GM12864 (cell line): ENCODE measurements around the gene STUB1.

Experiments
- DNase-seq: peaks from one replicate; pipeline ENCODE4 v3.0.0-alpha.2; 2011; ENCODE audit warnings: low read depth
- H3K4me3 ChIP-seq: 2 replicates; pipeline ENCODE4 v1.5.1; 2011; ENCODE audit warnings: mild to moderate bottlenecking, low read depth, low read length, control low read depth
- CTCF ChIP-seq: IDR thresholded peaks from 2 replicates; pipeline ENCODE4 v1.5.1; 2011; ENCODE audit warnings: low read depth, mild to moderate bottlenecking, moderate library complexity, low read length, control low read depth, inconsistent platforms; ENCODE audit errors: missing control alignments

STUB1 gene

GRCh38 chr16:725463-726187 lies 45.4 kb downstream of the STUB1 start:
- TF ChIP-seq CTCF = no peak
- DNase-seq = no peak
- no peak overlapping the region for H3K4me3 ChIP-seq

DNA sequence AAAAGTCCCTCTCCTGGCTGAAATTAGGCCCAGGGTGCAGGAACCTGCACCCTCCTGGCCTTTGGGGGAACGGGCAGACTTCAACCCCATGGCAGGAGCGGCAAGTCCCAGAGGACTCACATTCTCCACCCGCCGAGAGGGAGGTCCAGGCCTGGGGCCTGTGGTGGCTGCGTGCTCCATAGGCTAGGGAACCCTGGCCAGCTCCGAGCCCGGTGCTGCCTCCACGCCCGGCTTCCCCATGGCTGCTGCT lies 45.9 kb downstream of the STUB1 start:
- no peak for DNase-seq
- H3K4me3 ChIP-seq = no peak overlapping the region; the same call in none of the 2 replicates
- TF ChIP-seq CTCF = no peak

GRCh38 chr16:726438-727290 lies 46.5 kb downstream of the STUB1 start, which contains the start of the genes CCDC78 and HAGHL:
Gene CCDC78, minus strand, starts transcription at chr16:726443. Its CDS starts 76 bp downstream, at chr16:726367.
Gene HAGHL, plus strand, starts transcription at chr16:727106. Its CDS starts 404 bp downstream, at chr16:727510.
- peak within 1 kb of the TSS; percentile 85 for H3K4me3 ChIP-seq
- TF ChIP-seq CTCF = no peak
- DNase-seq = no peak

- TF ChIP-seq CTCF = no peak
- H3K4me3 ChIP-seq = peak overlapping the region; percentile 85
- DNase-seq = no peak
These were observed 47.2 kb downstream of the STUB1 start for GRCh38 chr16:727291-727977.

DNA sequence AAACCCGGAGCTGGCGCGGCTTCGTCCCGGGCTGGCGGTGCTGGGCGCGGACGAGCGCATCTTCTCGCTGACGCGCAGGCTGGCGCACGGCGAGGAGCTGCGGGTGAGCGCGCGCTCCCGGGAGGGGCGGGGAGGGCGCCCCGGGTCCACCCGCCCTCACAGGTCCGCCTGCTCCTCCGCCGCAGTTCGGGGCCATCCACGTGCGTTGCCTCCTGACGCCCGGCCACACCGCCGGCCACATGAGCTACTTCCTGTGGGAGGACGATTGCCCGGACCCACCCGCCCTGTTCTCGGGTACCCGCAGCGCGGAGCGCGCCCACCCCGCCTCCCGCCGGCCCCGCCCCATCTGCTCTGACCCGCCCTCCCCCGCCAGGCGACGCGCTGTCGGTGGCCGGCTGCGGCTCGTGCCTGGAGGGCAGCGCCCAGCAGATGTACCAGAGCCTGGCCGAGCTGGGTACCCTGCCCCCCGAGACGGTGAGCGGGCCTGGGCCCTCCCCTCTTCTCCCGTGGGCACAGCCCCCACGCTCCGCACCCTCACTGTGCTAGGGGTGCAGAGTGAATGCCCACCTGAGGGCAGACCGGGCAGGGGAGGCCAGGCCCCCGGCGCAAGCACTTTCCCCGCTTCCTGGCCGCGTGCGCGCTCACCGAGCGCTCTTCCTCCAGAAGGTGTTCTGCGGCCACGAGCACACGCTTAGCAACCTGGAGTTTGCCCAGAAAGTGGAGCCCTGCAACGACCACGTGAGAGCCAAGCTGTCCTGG lies 48.1 kb downstream of the STUB1 start:
- TF ChIP-seq CTCF = no peak
- DNase-seq = no peak
- peak overlapping the region; percentile 85 for H3K4me3 ChIP-seq

GRCh38 chr16:728890-729744 lies 48.9 kb downstream of the STUB1 start:
- DNase-seq = no peak
- no peak for TF ChIP-seq CTCF
- H3K4me3 ChIP-seq = peak overlapping the region; percentile 85
